Cardiac muscle cell (in vitro differentiated cells and primary cell): ENCODE data around the gene STRN. TPM values are rescaled to one million over a fixed set of nuclear protein-coding genes. Genes with fewer than 3 reads are reported as not detected.
"Not testable (repeated sequence)": the region's sequence is repeated elsewhere in the genome, so short reads cannot be mapped to it uniquely, and the experiment has no call there.

Experiments used
- DNase-seq, 2 donors: peaks; one replicate each; pipeline versions ENCODE4 v3.0.0 to v3.0.0-alpha.2; 2010 to 2017; ENCODE audit warnings: low read depth in 1 of 2, low spot score in 1 of 2
- H3K27ac ChIP-seq: fragments of 200-600 bp; sonication (generic); 2 replicates; pipeline ENCODE4 v1.5.1; 2016
- H3K27me3 ChIP-seq: fragments of 200-600 bp; sonication (generic); 2 replicates; pipeline ENCODE4 v1.6.0; 2016; ENCODE audit warnings: control low read depth
- H3K36me3 ChIP-seq: fragments of 200-600 bp; sonication (generic); 2 replicates; pipeline ENCODE4 v1.5.1; 2016; ENCODE audit warnings: control low read depth
- H3K4me1 ChIP-seq: fragments of 200-600 bp; sonication (generic); 2 replicates; pipeline ENCODE4 v1.8.1; 2017; ENCODE audit warnings: low read depth, mild to moderate bottlenecking, mixed run types
- H3K4me3 ChIP-seq: fragments of 200-600 bp; sonication (generic); 2 replicates; pipeline ENCODE4 v1.5.1; 2016; ENCODE audit warnings: mild to moderate bottlenecking
- H3K9me3 ChIP-seq: fragments of 200-600 bp; sonication (generic); 2 replicates; pipeline ENCODE4 v1.5.1; 2017; ENCODE audit warnings: low read depth, mild to moderate bottlenecking, control low read depth
- polyA plus RNA-seq: library from polyadenylated mRNA; unstranded; fragments of >200 nt; fragmentation: Nextera tagmentation; extraction: Ambion mirVana; gene quantifications from 2 replicates; pipeline ENCODE4 v1.2.1, GENCODE V29; 2016
- total RNA-seq: library from RNA; depleted of rRNA; stranded (reverse); fragments of >200 nt; gene quantifications from 2 replicates; pipeline ENCODE4 v1.2.3, GENCODE V29; 2016
- TF ChIP-seq, protein P1 (sequence below): IDR thresholded peaks from 2 replicates; pipeline ENCODE4 v1.5.1; 2012; ENCODE audit warnings: low read depth, mild to moderate bottlenecking, low read length

Gene STRN
- total and polyA plus RNA-seq, 2 experiments from 2014 or later = 11.4 to 19.5 TPM

DNA sequence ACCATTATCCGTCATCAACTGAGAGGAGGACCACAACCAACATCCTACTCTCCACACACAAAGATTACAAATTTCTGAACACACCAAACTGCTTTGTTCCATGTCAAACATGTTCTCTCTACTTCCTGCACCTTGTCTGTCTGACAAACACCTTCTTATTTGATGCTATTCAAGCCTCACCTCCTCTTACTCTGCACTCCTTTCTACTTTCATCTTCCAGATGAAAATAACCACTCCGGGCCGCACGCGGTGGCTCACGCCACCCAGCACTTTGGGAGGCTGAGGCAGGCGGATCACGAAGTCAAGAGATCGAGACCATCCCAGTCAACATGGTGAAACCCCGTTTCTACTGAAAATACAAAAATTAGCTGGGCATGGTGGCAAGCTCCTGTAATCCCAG is 43.7 kb downstream of the STRN start:
- peaks cover 12% of the 10 kb centered on the region for H3K4me1 ChIP-seq
- not testable (repeated sequence) for H3K4me3 ChIP-seq, H3K9me3 ChIP-seq, H3K27me3 ChIP-seq, H3K27ac ChIP-seq, DNase-seq, H3K36me3 ChIP-seq

DNA sequence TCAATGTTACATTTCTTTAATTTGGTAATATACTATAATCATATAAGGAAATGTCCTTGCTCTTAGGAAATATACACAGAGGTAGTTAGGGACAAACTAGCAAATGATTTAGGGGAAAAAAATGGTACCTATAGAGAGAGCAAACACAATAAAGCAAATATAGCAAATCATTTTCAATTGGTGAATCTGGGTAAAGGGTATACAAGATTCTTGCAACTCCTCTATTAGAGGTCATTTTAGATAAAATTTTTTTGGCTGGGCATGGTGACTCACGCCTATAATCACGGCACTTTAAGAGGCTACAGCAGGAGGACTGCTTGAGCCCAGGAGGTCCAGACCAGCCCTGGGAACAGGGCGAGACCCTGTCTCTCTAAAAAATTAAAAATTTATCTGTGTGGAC is 44.4 kb downstream of the STRN start:
- H3K27me3 ChIP-seq = no peaks in the 10 kb centered on the region
- H3K27ac ChIP-seq = no peak overlapping the region
- DNase-seq = peak in 1 of 2 donors; percentile 7

DNA sequence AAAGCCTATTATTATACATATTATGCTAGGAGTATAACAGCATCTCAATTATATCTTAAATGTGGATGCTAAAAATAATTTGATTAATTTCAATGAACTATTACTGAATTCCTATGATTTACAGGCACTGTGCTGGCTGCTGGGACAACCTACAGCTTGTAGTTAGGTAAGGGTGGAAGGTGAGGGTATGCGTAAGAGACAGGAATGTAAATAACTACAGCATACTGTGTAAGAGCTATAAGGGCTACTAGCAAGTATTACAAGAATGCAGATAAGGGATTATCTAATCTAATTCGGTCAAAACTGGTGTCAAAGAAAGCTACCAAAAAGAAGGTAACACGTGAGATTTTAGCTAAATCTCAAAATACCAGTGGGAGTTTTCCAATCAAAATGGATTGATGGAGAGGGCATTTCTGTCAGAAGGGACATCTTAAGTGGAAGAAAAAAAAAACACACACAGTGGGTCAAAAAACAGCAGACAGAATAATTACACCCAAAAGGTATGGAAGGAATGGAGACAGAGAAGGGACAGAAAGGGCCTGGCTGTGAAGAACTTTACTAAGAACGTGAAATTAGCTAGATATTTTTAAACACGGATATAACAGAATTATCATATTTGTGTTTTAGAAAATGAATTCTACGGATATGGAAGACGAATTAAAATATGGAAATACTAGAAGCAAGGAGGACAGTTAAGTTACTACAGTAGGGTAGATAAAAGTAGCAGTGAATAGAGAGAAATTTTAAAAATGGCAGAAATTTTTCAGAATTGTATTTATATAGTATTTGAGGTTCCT is 47.1 kb downstream of the STRN start:
- Histone ChIP-seq H3K27me3 (no peaks in the 10 kb centered on the region), H3K9me3 (no peaks in the 10 kb centered on the region), H3K27ac (peak overlapping the region; percentile 83), H3K36me3 (peaks cover 3% of the 10 kb centered on the region), H3K4me3 (no peak overlapping the region), H3K4me1 (peaks cover 19% of the 10 kb centered on the region)
- peak; percentile 5 to 16 for DNase-seq
- TF ChIP-seq, protein P1, sequence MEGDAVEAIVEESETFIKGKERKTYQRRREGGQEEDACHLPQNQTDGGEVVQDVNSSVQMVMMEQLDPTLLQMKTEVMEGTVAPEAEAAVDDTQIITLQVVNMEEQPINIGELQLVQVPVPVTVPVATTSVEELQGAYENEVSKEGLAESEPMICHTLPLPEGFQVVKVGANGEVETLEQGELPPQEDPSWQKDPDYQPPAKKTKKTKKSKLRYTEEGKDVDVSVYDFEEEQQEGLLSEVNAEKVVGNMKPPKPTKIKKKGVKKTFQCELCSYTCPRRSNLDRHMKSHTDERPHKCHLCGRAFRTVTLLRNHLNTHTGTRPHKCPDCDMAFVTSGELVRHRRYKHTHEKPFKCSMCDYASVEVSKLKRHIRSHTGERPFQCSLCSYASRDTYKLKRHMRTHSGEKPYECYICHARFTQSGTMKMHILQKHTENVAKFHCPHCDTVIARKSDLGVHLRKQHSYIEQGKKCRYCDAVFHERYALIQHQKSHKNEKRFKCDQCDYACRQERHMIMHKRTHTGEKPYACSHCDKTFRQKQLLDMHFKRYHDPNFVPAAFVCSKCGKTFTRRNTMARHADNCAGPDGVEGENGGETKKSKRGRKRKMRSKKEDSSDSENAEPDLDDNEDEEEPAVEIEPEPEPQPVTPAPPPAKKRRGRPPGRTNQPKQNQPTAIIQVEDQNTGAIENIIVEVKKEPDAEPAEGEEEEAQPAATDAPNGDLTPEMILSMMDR = no peak

More for the DNA sequence above, 44.4 kb downstream of the STRN start:
- H3K36me3 ChIP-seq = no peaks in the 10 kb centered on the region
- TF ChIP-seq, protein P1 = no peak
- peaks cover 12% of the 10 kb centered on the region for H3K4me1 ChIP-seq
- H3K4me3 ChIP-seq = no peak overlapping the region
- no peaks in the 10 kb centered on the region for H3K9me3 ChIP-seq

DNA sequence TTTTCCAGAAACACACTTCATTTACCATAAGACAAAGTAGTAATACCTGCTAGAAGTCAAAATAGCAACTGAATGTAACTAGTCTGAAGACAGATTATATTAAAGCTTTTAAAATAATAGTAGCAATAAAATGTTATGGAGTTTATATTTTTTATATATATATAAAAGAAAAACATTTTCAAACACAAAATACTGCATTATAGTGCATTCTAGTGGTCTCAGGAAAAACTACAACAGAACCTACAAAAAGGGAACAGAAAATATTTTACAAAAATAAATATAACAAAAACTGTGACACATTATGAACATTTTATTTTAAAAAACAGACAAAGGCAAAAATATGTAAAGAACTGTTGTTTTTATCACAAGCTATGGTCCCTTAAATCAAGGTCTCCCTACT is 48.0 kb downstream of the STRN start:
- Histone ChIP-seq H3K27ac (peak overlapping the region; percentile 83), H3K4me1 (peaks cover 19% of the 10 kb centered on the region), H3K4me3 (no peak overlapping the region), H3K27me3 (no peaks in the 10 kb centered on the region), H3K36me3 (peaks cover 5% of the 10 kb centered on the region), H3K9me3 (no peaks in the 10 kb centered on the region)
- peak in 1 of 2 donors; percentile 4 for DNase-seq
- TF ChIP-seq, protein P1 = peak; percentile 44

DNA sequence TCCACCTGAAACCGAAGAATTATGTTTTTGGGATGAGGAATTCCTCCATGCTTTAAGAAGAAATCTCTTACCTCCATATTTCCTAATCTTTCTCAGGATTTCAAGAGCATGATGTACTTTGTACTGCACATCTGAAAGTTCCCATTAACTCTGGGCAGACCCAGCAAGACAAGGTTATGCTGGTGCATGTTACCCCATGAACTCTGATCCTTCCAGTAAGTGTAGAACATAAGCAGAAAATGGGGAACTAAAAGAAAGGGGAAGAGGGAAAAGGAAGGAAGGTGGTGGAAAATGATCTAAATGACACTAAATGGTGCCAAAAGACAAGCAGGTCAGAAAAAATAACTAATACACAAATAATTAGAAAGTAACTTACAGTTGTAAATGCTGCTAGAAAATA is 50.7 kb downstream of the STRN start:
- Histone ChIP-seq H3K27me3 (no peaks in the 10 kb centered on the region), H3K4me3 (no peak overlapping the region), H3K27ac (no peak overlapping the region), H3K9me3 (no peaks in the 10 kb centered on the region), H3K36me3 (peaks cover 5% of the 10 kb centered on the region), H3K4me1 (peaks cover 19% of the 10 kb centered on the region)
- TF ChIP-seq, protein P1 = no peak
- DNase-seq = no peak

DNA sequence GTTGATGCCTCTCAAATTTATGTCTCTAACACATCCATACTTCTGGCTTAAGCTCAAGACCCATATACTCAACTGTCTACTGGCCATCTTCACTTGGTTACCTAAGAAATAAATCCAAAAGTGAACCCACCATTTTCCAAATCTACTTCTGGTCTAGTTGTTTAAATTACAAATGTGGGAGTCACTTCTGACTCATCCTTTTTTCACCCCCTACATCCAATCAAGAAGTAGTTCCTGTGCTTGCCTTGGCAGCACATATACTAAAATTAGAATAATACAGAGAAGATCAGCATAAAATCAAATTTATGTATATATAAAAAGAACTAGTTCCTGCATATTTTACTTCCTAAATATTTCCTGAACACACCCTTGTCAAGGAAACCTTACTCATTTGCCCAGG is 53.6 kb downstream of the STRN start:
- H3K9me3 ChIP-seq = no peaks in the 10 kb centered on the region
- no peaks in the 10 kb centered on the region for H3K27me3 ChIP-seq
- peak in 1 of 2 donors; percentile 2 for DNase-seq
- H3K36me3 ChIP-seq = peaks cover 5% of the 10 kb centered on the region
- H3K27ac ChIP-seq = no peak overlapping the region
- H3K4me3 ChIP-seq = no peak overlapping the region
- peaks cover 8% of the 10 kb centered on the region for H3K4me1 ChIP-seq
- TF ChIP-seq, protein P1 = no peak
